ENCODE results near the gene KCNAB2.
A peak's percentile ranks its signal among the peaks of the same experiment; 100 is the strongest.

The KCNAB2 gene

DNA sequence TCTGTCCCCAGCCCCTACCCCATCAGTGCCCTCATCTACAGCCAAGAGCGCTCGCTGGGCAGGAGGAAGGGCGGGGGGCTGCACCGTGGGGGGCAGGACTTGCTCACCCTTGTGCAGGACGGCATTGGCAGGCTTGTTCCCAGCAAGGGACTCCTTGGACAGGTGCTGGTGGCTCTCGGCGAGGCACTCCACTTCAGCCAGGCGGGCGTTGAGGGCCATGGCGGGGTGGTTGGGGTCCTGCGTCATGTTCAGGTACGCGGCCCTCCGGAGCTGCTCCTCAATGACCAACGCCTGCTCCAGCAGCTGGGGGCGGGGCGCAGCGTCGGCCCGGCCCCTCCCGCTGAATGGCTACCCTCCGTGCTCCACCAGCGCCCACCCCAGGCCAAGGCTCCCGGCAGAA, 64.0 kb downstream of the KCNAB2 start:
- DNase-seq (ENCODE audit: low spot score) = no peak

DNA sequence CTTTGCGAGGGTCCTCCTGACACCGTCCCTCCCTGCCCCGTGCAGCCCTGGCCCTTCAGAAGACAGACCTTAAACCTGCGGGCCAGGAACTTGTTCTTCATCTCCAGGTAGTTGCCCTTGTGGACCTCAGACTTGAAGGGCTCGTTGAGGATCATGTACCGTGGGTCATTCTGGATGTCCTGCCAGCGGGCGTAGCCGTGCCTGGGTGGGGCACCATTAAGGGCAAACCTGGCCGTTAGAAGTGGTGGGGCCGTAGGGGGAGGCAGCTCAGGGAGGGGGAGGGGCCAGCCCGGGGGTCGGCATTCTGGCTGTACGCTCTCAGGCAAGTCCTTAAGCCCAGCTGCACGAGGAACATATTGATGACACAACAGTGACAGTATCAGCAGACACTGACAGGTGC, 64.6 kb downstream of the KCNAB2 start:
- no peak for DNase-seq (ENCODE audit: low spot score)

- DNase-seq (ENCODE audit: low spot score) = no peak
These were observed 65.9 kb downstream of the KCNAB2 start for GRCh38 chr1:6111571-6111970.

- no peak for DNase-seq (ENCODE audit: low spot score)
These were observed 66.5 kb downstream of the KCNAB2 start for GRCh38 chr1:6111991-6112689.

- no peak for DNase-seq (ENCODE audit: low spot score)
These were observed 67.0 kb downstream of the KCNAB2 start for GRCh38 chr1:6112690-6113005.

GRCh38 chr1:6113116-6113515, 67.4 kb downstream of the KCNAB2 start:
- no peak for DNase-seq (ENCODE audit: low spot score)

DNA sequence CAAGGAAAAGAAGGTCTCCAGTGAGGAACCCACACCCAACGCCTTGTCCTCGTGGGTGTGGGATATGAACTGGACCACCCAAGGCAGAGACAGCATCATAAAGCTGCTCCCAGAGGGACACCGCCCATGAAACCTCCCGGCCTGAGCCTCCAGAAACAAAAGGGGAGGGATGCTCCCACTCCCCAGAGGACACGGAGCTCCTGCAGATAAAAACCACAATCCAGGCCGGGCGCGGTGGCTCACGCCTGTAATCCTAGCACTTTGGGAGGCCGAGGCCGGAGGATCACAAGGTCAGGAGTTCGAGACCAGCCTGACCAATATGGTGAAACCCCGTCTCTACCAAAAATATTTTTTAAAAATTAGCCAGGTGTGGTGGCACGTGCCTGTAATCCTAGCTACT, 68.1 kb downstream of the KCNAB2 start:
- DNase-seq (ENCODE audit: low spot score) = no peak

DNA sequence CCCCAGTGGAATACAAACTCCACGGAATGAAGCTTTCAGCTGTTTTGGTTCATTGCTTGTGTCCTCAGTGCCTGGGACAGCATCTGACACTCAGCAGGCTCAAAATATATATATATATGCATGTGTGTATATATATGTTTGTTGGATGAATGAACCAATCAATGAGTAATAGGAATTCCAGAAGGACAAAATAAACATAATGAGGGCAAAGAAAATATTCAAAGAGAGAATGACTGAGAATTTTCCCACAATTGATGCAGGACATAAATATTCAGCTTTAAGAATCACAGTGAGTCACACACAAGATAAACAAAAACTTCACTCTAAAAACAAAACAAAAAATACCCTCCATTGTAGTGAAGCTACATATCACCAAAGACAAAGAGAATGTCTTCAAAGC, 70.4 kb downstream of the KCNAB2 start:
- no peak for DNase-seq (ENCODE audit: low spot score)

- DNase-seq (ENCODE audit: low spot score) = no peak
These were observed 71.4 kb downstream of the KCNAB2 start for GRCh38 chr1:6117064-6117463.

DNA sequence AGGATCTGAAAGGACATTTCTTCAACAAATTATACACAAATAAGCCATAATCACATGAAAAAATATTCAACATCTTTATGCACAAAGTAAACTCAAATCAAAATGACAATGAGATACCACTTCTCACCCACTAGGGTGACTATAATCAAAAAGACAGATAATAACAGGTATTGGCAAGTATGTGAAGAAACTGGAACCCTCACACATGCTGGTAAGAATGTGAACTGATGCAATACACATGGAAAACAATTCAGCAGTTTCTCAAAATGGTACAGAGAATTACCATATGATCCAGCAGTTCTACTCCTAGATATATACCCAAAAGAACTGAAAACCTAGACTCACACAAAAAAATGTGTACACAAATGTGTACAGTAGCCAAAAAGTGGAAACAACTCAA, 71.9 kb downstream of the KCNAB2 start:
- DNase-seq (ENCODE audit: low spot score) = no peak

DNA sequence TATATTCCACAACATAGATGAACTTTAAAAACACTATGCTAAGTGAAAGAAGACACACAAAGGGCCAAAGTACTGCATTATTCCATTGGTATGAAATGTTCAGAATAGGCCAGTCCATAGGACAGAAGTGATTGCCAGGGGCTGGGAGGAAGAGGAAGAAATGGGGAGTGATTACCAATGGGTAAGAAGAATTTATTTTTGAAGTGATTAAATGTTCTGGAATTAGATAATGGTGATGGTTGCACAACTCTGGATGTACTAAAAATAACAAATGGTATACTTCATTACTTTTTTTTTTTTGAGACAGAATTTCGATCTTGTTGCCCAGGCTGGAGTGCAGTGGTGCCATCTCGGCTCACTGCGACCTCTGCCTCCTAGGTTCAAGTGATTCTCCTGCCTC, 72.7 kb downstream of the KCNAB2 start:
- DNase-seq (ENCODE audit: low spot score) = no peak

DNA sequence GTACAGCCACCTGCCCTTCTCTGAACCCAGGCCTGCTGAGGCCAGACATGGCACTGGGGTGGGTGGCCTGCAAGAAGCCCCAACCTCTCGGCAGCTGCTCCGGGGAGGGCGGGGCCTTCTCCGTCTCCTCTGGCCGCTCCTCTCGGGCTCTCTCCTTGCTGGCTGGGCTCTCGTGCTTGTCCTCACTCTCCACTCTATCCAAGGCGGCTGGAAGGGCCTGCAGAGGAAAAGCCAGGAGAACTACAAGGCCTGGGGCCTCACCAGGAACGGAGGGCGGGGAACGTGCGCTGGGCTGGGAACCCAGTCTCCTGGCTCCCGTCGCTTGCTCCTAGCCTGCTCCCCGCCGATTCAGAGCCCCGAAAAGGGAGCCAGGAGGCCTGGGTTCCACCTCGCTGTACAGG, 75.3 kb downstream of the KCNAB2 start:
- no peak for DNase-seq (ENCODE audit: low spot score)

GRCh38 chr1:6121651-6122370, 76.1 kb downstream of the KCNAB2 start:
- DNase-seq (ENCODE audit: low spot score) = no peak

- DNase-seq (ENCODE audit: low spot score) = no peak
These were observed 77.4 kb downstream of the KCNAB2 start for GRCh38 chr1:6123083-6123482.

DNA sequence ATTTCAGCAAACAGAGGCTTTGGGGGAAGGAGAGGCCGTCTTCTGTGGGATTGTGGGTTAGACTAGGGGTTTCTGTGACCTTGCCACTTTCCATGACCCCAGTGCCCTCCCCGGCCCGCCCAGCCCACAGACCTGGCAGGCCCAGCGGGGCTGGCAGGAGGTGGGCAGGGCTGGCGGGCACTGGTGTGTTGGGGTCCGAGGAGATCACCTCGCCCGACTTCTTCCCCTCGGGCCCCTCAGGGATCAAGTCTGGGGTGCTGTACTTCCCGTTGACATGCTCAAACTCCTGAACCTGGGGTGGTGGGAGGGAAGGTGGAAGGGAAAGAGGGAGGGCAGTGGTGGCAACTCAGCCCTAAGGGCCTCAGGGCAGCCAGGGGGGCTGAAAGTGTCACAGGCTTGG, 78.1 kb downstream of the KCNAB2 start:
- DNase-seq (ENCODE audit: low spot score) = no peak

- DNase-seq (ENCODE audit: low spot score) = no peak
These were observed 78.7 kb downstream of the KCNAB2 start for GRCh38 chr1:6124341-6124740.

GRCh38 chr1:6124746-6125365, 79.2 kb downstream of the KCNAB2 start:
- no peak for DNase-seq (ENCODE audit: low spot score)

DNA sequence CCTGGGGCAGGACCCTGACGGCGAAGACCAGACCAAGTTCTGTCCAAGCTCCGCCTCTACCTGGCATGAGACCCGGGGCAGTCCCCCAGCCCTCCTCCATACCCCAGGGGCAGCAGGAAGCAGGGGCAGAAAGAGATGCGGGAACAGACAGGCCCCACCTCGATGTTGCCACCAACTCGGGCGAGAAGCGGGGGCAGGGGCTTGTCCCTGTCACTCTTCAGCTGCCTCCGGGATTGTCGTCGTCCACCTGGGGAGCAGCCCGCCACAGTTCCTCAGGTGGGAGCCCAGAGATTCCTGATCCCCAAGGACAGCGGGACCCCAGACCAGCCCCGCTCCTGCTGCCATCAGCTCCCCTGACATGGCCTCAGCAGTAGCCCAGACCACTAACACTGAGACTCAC, 79.7 kb downstream of the KCNAB2 start:
- DNase-seq (ENCODE audit: low spot score) = no peak

GRCh38 chr1:6126028-6126427, 80.3 kb downstream of the KCNAB2 start:
- no peak for DNase-seq (ENCODE audit: low spot score)

- DNase-seq (ENCODE audit: low spot score) = no peak
These were observed 80.9 kb downstream of the KCNAB2 start for GRCh38 chr1:6126521-6127067.

DNA sequence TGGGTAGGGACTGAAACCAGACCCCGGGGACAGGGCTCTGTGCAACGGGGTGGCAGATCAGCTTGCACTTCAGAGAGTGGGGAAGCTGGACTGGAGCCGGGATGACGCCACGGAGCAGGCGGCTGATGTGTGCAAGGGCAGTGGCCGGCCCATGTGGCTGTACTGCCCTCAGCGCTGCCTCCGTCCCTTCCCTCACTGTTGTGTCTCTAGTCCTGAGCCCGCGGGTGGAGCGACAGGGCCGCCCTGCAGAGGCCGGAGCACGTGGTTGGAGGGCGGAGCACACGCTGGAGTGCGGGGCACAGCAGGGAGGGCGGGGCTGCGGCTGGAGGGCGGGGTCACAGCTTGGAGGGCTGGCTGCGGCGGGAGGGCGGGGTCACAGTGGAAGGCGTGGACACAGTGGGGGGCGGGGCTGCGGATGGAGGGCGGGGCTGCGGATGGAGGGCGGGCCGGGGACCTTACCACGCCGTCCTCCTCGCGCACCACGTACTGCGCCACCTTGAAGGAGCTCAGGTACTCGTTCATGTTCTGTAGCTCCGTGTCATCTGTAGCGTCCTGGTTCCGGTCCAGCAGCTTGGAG, 82.0 kb downstream of the KCNAB2 start:
- peak; percentile 61 for DNase-seq (ENCODE audit: low spot score)

- no peak for DNase-seq (ENCODE audit: low spot score)
These were observed 82.8 kb downstream of the KCNAB2 start for GRCh38 chr1:6128276-6129081.

Measured in hematopoietic multipotent progenitor cell treated with erythropoietin and hydrocortisone succinate and interleukin-3 and kit ligand, for 17 days (in vitro differentiated cells).